AG08395 (cell line): ENCODE measurements around the gene KIF23.

ENCODE experiments used
- DNase-seq: peaks from one replicate; pipeline ENCODE4 v3.0.0; 2012; ENCODE audit warnings: mixed read lengths, low spot score

The KIF23 gene

DNA sequence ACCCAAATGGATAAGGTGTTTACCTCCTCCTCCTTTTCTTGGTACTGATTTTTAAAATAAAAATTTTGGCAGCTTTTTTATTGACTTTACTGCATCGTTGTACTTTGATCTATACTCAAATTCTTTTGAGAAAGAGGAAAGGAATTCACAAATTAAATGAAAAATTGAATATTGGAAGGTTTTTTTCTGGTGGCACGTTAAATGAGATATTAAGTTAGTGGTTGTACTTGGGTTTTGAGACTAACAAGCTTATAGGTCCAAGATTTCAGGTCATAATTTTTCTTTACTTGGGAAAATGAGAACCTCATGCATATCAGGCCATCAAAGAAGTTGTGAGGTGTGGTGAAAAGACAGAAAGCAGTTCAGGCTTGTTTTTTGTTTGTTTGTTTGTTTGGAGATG is 52.6 kb downstream of the KIF23 start:
- DNase-seq = no peak

DNA sequence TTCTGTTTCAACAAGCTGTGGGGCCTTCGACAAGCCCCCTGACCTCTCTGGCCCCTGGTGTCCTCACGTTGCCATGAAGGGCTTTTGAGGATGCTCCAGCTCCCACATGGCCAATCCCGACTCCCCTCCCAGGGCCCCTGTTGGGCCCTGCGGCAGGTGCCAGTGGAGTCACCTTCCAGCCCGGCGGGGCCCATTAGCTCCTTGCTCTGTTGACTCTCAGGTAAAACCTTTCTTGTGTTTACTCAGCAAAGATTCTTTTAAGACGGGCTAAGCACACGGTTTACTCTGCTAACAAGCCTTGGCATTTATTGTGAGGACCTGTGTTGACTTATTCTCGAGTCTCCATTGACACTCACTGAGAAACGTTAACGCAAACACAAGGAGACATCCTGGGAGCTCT is 53.5 kb downstream of the KIF23 start:
- no peak for DNase-seq

DNA sequence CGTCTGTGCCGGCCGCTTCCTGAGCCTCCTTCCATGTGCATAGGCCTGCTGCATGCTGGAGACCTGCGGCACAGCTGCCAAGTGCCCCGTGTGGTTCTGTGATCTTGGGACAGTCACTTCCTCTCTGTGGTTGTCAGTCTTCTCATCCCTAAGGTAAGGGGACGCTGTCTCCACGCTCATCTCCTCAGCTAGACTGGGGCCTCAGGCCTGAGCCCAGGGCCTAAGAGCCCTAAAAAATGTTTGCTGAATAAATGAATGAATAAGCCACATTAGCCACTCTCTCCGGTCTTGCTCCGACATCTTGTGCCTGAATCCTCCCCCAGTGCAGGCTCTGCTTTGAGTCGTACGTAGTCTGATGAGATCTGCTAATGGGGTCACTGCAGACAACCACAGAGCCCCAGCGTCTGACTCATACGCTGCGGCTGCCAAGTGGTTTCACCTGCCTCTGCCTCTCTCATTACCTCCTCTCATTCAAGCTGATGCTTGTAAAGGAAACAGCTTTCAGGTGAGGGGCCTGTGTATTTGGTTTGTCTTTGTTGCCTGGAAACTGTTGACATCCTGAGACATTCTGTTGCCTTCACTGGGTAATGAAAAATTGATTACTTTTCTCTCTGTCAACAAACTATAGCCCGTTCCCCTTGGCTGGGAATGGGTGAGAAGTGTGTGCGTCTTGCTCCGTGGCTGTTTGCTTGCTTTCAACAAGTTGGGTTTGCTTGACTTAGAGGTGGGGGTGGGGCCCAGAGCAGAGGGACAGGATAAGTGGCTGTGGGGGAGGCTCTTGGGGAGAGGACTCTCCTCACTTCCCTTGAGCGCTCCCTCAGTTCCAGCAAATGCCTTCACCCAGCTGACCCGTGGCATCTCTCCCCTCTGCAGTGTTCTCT is 54.3 kb downstream of the KIF23 start:
- no peak for DNase-seq

DNA sequence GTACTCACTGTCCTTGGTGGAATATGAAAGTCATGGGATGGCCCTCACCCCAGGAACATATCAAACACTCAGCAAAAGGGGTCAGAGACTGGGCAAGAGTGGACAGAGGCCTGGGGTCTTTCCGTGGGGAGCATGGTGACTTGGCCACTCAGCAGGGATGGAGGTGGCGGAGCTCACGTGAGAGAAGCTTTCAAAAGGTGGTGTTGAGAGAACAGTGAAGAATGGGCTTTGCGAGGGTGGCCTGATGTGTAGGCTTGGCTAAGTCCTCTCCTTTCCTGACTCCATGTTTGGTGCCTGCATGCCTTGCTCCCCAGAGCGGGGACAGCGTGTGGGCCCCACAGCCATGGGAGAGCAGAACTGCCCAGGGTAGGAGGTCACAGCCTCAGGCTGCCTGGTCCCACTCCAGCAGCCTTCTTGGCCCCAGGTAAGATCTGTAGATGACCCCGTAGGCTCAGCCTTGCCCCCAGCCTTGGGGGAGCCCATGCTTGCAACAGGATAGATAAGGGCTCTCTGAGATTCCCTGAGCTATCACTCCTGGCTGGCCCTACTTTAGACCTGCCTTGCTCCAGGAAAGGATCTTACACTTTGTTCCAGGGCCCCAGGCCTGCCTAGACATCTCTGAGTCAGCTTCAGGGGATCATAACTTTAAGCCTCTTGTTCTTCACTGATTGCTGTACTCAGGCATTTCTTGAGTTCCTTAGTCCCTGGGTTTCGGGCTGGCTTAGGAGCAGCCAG is 55.5 kb downstream of the KIF23 start:
- DNase-seq = peak; percentile 18

DNA sequence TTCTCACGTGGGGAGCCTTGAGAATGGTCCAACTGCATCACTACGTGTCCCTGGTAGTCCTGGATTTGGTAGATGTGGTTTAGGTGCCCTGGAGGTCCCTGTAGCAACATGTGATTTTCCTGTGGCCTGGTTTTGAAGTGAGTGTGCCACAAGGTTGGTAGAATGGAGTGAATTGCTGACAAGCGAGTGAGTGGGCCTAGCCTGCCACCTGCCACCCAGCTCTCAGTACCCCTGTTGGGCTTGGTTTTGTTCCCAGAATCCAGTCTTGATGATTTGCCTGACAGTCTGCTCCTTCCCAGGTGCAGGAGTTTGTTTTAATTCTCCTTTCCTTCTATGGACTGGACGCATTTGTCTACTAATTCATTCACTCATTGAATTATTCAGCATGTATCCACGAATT is 57.9 kb downstream of the KIF23 start:
- no peak for DNase-seq

DNA sequence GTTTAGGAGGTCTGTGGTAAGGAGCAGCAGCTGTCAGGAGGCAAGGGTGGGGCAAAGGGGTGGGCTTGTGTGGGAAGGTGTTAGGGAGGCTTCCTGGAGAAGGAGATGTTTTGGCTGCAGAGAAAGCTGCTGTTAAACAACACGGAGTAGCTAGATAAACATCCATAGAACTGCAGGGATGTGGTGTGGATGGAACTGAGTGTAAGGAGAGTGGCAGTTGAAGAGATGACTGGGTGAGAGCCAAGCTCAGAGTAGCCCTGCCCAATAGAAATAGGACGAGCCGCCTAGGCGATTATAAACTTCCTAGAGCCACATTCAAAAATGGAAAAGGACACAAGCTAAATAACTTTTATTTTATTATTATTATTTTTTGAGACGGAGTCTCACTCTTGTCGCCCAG is 58.4 kb downstream of the KIF23 start:
- DNase-seq = no peak

DNA sequence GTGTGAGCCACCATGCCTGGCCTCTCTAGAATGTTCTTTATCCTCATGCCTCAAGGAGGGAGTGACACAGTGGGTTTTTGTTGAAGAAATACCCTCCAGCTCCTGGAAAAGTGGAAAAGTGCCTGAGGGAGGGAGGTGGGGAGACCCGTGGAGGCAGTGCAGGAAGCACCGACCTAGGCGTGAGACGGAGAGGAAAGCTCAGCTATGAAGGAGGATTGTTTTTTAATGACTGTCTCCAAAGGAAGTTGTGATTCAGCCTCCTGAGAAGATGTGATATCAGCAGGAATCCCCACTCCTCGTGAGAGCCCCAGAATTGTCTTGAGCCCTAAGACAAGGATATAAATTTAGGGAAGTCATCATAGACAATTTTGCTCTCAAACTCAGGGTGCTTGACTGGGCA is 60.1 kb downstream of the KIF23 start:
- DNase-seq = peak; percentile 48

DNA sequence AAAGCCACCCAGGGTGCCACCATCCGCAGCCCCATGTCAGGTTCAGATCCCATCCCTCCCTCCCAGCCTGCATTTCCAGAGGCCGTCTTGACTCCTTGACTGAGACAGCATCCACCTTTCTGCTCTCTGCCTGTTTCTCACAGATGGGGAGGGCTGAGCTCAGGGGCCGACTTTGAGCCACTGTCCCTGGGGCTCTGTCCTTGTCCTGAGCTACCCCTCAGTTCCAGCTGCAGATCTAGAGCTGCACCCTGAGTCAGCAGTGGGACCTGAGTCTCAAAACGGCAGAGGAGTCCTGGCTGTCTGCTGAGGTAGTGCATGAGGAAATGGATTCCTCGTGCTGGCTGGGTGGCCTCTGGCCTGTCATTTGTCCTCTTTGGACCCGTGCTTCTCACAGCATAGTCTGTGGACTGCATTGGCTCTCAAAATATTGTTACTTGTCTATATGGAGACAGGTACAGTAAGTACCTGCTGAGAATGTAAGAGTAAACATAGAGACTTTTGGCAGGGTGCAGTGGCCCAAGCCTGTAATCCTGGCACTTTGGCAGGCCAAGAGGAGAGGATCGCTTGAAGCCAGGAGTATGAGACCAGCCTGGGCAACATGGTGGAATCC is 60.8 kb downstream of the KIF23 start:
- no peak for DNase-seq

DNA sequence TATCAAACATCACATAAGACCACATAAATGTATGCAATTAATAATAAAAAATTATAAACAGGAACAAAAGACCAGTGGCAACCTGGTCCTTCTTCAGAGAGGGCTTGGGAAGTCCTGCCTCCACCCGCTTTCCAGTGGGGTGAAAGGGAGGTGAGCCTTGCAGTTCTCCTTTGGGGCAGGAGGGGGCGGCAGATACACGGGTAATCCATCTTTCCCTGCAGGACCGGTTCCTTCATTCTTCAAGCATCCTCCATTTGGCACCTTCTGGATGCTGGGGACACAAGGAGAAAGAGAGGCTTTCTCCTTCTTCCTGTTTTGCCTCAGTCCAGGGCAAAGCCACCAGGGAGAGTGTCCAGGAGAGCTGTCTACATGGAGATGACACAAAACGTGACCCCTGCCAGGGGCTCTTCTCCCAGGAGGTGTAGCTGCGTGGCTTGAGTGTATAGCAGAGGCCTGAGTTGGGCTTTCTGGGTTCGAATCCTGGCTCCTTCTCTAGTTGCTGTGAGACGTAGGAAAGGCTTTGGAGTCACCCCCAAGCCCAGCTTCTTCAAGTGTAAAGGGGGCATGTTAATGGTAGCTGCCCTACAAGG is 61.7 kb downstream of the KIF23 start:
- DNase-seq = peak; percentile 90

DNA sequence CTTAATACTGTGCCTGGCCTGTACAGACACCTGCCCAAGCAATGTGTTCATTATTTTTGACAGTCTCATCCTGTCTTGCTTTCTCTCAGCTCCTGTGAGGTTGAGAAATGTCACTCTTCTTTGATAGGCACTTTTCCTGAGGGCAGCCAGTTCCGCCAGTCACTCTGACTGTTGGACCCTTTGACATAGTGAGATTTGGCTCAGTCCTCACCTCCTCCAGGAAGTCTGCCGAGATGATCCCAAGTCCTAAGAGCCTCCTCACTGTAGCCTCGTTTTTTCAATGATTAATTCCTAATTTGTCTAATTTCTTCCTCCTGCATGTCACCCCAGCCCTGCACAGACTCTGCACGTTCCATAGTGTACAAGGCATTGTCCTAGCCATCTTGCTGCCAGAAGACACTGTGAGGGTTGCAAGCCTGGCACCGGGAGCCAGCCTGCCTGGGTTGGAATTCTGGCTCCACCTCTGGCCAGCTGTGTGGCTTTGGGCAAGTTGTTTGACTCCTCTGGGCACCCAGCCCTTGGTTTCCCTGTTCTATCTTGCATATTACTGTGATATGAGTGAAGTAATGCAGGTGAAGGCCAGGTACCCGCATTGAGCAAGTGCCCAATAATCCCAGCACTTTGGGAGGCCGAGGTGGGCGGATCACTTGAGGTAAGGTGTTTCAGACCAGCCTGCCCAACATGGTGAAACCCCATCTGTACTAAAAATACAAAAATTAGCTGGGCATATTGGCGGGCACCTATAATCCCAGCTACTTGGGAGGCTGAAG is 62.7 kb downstream of the KIF23 start:
- no peak for DNase-seq

DNA sequence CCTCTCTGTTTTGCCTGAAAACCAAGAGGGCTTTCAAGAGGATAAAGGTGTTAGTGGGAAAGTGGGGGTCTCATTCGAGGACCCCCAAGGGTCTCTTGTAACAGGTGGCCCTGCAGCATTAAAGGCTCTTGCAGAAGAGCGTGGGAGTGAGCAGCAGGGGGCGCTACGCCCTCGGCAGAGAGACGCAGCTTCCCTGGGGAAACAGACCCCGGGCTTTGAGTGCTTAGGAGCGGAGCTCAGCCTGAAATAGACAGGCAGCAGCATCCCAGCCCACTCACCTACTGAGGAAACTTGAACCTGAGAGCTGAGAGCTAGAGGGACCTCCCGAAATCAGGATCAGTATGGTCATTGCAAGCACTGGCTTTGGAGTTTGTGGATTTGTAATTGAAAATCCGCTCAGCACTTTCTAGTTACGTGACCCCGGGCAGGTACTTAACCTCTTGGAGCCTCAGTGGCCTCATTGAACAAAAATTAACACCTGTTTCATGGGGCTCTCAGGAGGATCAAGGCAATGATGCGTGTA is 64.2 kb downstream of the KIF23 start:
- peak; percentile 25 for DNase-seq

DNA sequence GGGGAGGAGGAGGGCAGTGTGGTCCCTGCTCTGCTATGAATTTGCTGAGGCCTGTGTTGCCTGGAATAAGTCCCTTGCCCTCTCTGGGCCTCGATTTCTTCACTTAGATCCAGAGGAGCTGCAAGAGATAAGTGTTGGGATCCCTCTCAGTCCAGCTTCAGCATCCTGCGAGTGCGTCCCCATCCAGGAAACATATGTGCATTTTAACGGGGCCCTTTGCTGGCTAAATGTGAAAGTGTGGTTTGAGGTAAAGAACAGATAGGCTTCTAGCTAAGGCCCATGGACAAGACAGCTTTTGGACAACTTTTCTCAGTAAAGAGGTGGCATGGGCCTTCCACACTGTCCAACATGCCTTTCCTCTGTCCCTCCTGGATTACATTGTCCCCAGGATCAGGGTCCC is 64.9 kb downstream of the KIF23 start:
- no peak for DNase-seq

DNA sequence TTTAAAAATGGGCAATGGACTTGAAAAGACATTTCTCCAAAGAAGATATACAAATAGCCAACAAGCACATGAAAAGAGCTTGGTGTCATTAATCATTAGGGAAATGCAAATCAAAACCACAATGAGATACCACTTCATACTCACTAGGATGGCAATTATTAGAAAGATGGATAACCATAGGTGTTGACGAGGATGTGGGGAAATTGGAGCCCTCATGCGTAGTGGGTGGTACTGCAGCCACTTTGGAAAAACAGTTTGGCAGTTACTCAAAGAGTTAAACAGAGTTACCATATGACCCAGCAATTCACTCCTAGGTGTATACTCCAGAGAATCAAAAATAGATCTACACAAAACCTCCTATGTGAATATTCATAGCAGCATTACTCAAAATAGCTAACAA is 65.8 kb downstream of the KIF23 start:
- no peak for DNase-seq

DNA sequence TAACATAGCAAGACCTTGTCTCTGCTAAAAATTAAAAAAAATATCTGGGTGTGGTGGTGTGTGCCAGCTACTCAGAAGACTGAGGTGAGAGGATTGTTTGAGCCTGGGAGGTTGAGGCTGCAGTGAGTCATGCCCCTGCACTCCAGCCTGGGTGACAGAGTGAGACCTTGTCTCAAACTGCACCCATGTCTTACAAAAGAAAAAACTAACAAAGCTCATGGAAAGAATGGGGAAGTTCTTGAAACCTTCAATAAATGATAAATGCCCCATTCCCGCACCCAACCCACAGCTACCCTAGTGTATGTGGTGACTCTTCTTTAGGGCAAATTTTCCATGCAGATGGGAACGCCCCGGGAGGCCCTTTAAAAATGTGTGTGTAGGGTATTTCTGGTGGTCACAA is 66.8 kb downstream of the KIF23 start:
- DNase-seq = no peak

DNA sequence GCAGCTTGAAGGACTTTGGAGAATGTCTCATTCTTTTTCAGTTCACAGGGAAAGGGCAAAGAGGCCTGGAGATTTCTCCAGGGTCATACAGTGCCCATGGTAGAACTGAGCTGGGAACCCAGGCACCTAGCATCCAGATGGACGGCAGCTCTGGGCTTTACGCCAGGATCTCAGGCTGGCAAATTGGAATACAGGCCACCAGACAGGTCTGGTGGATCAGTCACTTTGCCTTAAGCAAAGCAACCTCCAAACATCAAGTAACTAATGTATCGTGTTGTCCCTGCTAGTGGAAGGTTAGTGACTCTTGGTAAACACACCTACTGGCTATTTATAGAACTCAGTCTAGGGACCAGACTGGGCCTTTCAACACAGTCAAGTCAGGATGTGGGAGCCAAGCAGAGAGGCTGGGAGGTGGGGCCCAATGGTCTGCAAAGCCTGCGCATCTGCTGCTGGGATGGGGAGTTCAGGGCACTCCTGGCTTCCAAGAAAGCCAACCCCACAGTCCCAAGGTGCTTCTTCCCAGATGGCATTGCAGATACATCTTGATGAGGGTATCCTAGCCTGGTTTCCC is 68.6 kb downstream of the KIF23 start:
- DNase-seq = no peak

DNA sequence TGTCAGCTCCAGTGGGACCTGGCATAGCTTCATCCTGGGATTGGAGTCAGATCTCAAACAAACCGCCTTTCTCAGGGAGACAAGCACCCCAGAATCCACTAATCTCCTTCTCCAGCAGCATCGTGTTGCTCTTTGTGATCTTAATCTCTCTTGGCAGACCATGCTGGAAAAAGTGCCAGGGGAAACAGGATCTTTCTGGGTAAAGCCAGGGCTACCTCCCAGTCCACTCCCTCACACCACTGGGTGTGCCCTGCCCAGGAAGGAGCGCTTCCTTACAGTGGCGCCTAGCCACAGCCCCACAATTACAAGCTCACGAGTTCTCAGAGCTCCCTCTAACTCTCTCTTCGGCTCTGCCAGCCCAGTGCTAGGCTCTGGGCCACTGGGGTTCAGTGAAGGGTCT is 70.7 kb downstream of the KIF23 start:
- no peak for DNase-seq

DNA sequence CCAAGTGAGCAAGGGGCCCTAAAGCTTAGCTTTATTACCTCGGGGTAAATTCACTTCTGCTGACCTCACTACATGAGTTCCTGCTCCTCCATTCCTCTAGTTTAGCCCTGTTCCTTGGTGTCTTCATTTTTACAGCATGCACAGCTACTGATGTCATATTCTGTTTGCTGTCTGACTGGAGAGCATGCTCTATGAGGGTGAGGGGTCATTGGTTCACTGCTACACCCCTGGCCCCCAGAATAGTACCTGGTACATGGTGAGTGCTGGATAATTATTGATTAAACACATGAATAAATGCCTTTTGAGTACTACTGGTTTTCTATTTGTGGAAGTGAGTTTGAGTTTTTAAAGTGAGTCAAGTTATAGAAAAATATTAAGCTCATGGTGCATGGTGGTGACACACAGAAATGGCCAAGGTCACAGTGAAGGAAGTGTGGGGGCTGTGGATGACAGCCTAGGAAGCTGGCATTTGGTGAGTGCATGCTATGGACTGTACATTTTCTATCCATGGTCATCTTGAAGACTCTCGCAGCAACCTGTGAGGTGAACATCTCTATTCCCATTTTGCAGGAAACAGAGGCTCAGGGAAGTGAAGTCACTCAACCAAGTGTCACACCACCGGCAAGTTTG is 72.4 kb downstream of the KIF23 start:
- DNase-seq = no peak

DNA sequence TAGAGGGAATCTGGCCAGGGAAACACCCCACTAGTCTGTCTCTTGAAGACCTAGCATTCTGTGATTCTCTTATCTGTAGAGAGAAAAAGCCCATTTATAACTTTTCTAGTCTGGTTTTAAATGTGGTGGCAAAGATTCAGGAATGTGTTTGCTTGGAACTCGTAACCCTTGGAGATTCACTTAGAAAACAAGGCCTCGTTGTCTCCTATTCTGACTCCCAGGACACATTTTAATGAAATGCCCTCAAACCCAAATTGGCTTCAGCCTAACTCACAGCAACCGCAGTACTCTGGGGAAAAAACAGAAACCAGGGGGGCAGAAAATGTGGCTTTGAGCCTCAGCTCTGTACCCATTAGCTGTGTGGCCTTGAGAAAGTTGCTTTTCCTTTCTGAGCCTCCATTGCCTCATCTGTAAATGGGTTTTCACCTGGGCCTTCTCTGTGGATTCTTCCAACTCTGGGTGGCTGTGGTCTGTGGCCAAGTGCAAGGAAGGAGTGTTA is 75.0 kb downstream of the KIF23 start:
- DNase-seq = peak; percentile 65

DNA sequence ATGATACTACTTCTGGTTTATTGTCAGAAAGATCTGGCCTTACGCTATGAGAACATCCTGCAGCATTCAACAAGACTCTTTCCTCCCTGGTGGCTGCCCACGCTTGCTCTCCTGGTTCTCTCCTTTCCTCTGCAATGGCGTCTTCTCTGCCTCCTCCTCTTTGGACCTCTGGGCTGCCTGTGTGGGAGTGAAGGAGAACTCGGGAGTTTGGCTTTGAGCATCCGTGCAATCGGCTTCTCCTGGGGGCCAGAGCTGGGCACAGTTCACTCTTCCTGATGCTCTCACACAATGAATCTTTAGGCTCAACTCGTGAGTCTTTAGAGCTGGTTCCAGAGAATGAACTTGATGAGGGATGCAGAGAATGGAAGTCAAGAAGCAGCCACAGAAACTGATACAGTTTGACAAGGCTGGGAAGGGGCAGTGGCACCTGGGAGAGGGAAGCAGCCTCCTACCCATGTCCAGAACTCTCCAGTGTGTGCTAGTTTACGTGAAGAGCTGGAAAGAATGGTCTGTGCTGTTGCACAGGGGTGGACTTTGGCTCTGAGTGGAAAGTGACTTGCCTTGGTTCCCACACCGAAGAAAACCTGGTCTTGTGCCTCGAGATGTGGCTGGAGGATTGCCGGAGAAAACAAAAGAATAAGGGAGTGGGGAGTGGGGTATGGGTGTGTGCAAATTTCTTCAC is 76.3 kb downstream of the KIF23 start:
- DNase-seq = no peak

DNA sequence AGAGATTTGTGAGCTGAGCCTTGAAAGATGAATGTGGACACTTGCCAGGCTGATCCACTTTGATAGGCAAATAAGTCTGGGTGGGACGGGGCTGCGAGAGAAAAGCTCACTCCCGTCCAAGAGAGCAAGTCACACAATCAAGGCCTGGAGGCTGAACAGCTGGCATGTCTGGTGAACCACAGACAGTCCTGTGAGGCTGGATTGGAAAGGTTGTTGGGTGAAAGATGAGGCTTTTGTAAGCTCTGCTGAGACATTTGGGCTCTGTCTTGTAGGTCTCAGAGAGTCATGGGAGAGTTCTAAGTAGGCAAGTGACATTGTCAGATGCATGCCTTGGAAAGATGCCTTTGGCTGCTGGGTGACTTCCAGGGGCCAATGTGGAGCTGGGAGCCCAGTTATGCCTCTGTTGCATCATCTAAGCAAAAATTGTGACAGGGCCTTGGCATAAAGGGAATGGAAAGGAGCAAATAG is 76.9 kb downstream of the KIF23 start:
- peak; percentile 24 for DNase-seq
